Activated naive CD4-positive, alpha-beta T cell treated with anti-CD3 and anti-CD28 coated beads, Interleukin-2, amount 10 ng/mL, durations not matched to agents 7 days and 5 days (primary cell): ENCODE data around the gene IFNGR2.

Source experiments
- CTCF ChIA-PET: fragments of 350-600 bp; sonication (Branson Sonifier 250); formaldehyde crosslinking; loops from one replicate; lab custom pipeline; 2021; ENCODE audit warnings: antibody characterized with exemption; lab: Charles Lee
- DNase-seq: peaks from one replicate; pipeline ENCODE4 v3.0.0-alpha.2; 2020
- H3K27ac Mint-ChIP-seq: one replicate; pipeline ENCODE4 v1.8.0; 2021; ENCODE audit warnings: mild to moderate bottlenecking, moderate library complexity, mixed read lengths
- H3K27me3 Mint-ChIP-seq: one replicate; pipeline ENCODE4 v1.8.0; 2021; ENCODE audit warnings: mild to moderate bottlenecking, mixed read lengths
- H3K36me3 Mint-ChIP-seq: one replicate; pipeline ENCODE4 v1.8.0; 2021; ENCODE audit warnings: mixed read lengths
- H3K4me1 Mint-ChIP-seq: one replicate; pipeline ENCODE4 v1.8.0; 2021; ENCODE audit warnings: mixed read lengths
- H3K4me3 Mint-ChIP-seq: one replicate; pipeline ENCODE4 v1.8.0; 2021; ENCODE audit warnings: mild to moderate bottlenecking, moderate library complexity, mixed read lengths
- H3K9me3 Mint-ChIP-seq: one replicate; pipeline ENCODE4 v1.8.0; 2021; ENCODE audit warnings: mixed read lengths

The IFNGR2 gene

GRCh38 chr21:33424214-33424613, 21.0 kb downstream of the IFNGR2 start:
- Mint-ChIP-seq H3K9me3 (no peaks in the 10 kb centered on the region), H3K4me1 (no peaks in the 10 kb centered on the region), H3K36me3 (peaks cover 32% of the 10 kb centered on the region), H3K27ac (no peak overlapping the region), H3K27me3 (no peaks in the 10 kb centered on the region), H3K4me3 (no peak overlapping the region)
- CTCF ChIA-PET = no interaction called here
- DNase-seq = no peak

GRCh38 chr21:33425825-33426224, 22.6 kb downstream of the IFNGR2 start:
- no peak overlapping the region for H3K4me3 Mint-ChIP-seq
- CTCF ChIA-PET = no interaction called here
- no peak overlapping the region for H3K27ac Mint-ChIP-seq
- H3K36me3 Mint-ChIP-seq = peaks cover 37% of the 10 kb centered on the region
- H3K27me3 Mint-ChIP-seq = no peaks in the 10 kb centered on the region
- H3K4me1 Mint-ChIP-seq = no peaks in the 10 kb centered on the region
- H3K9me3 Mint-ChIP-seq = no peaks in the 10 kb centered on the region
- DNase-seq = no peak

- no peak overlapping the region for H3K27ac Mint-ChIP-seq
- CTCF ChIA-PET = interaction anchor here (0.8 kb wide), 1 partner anchor 233 kb away, joined by 3 read pairs; no protein-coding TSS in a partner anchor
- no peak for DNase-seq
- H3K4me3 Mint-ChIP-seq = no peak overlapping the region
- no peaks in the 10 kb centered on the region for H3K4me1 Mint-ChIP-seq
- no peaks in the 10 kb centered on the region for H3K27me3 Mint-ChIP-seq
- no peaks in the 10 kb centered on the region for H3K9me3 Mint-ChIP-seq
- peaks cover 39% of the 10 kb centered on the region for H3K36me3 Mint-ChIP-seq
Measured at GRCh38 chr21:33427051-33427450, 23.8 kb downstream of the IFNGR2 start.

GRCh38 chr21:33428669-33429068, 25.5 kb downstream of the IFNGR2 start:
- Mint-ChIP-seq H3K9me3 (no peaks in the 10 kb centered on the region), H3K27me3 (no peaks in the 10 kb centered on the region), H3K36me3 (peaks cover 50% of the 10 kb centered on the region), H3K27ac (no peak overlapping the region), H3K4me3 (no peak overlapping the region), H3K4me1 (peaks cover 10% of the 10 kb centered on the region)
- DNase-seq = no peak
- CTCF ChIA-PET = interaction anchor here (1.5 kb wide), 1 partner anchor 16 kb away, joined by 5 read pairs; no protein-coding TSS in a partner anchor

- CTCF ChIA-PET = interaction anchor here (1.1 kb wide), 1 partner anchor 69 kb away, joined by 3 read pairs; no protein-coding TSS in a partner anchor
- H3K4me3 Mint-ChIP-seq = no peak overlapping the region
- no peaks in the 10 kb centered on the region for H3K9me3 Mint-ChIP-seq
- H3K36me3 Mint-ChIP-seq = peaks cover 52% of the 10 kb centered on the region
- no peak overlapping the region for H3K27ac Mint-ChIP-seq
- no peaks in the 10 kb centered on the region for H3K27me3 Mint-ChIP-seq
- DNase-seq = no peak
- peaks cover 29% of the 10 kb centered on the region for H3K4me1 Mint-ChIP-seq
Measured at GRCh38 chr21:33430858-33431257, 27.6 kb downstream of the IFNGR2 start.

GRCh38 chr21:33432496-33432895, 29.3 kb downstream of the IFNGR2 start:
- H3K36me3 Mint-ChIP-seq = peaks cover 53% of the 10 kb centered on the region
- no peaks in the 10 kb centered on the region for H3K27me3 Mint-ChIP-seq
- H3K9me3 Mint-ChIP-seq = no peaks in the 10 kb centered on the region
- H3K27ac Mint-ChIP-seq = no peak overlapping the region
- peaks cover 31% of the 10 kb centered on the region for H3K4me1 Mint-ChIP-seq
- H3K4me3 Mint-ChIP-seq = no peak overlapping the region
- CTCF ChIA-PET = interaction anchor here (0.9 kb wide), 1 partner anchor 492 kb away, joined by 3 read pairs; no protein-coding TSS in a partner anchor
- DNase-seq = no peak

- Mint-ChIP-seq H3K4me3 (no peak overlapping the region), H3K4me1 (peaks cover 31% of the 10 kb centered on the region), H3K27ac (peak overlapping the region; percentile 78), H3K9me3 (no peaks in the 10 kb centered on the region), H3K27me3 (no peaks in the 10 kb centered on the region), H3K36me3 (peaks cover 53% of the 10 kb centered on the region)
- CTCF ChIA-PET = interaction anchor here (0.9 kb wide), 1 partner anchor 493 kb away, joined by 3 read pairs; no protein-coding TSS in a partner anchor
- no peak for DNase-seq
Measured at GRCh38 chr21:33433001-33433400, 29.8 kb downstream of the IFNGR2 start.

- Mint-ChIP-seq H3K27ac (peak overlapping the region; percentile 78), H3K4me3 (no peak overlapping the region), H3K4me1 (peaks cover 31% of the 10 kb centered on the region), H3K9me3 (no peaks in the 10 kb centered on the region), H3K27me3 (no peaks in the 10 kb centered on the region), H3K36me3 (peaks cover 54% of the 10 kb centered on the region)
- DNase-seq = no peak
- CTCF ChIA-PET = interaction anchor here (1.8 to 2.1 kb wide), 3 partner anchors 11 to 72 kb away, joined by 4 to 7 read pairs (median 6); no protein-coding TSS in a partner anchor
Measured at GRCh38 chr21:33433425-33434114, 30.4 kb downstream of the IFNGR2 start.

- H3K27ac Mint-ChIP-seq = peak overlapping the region; percentile 78
- CTCF ChIA-PET = interaction anchor here (0.6 to 2.1 kb wide), 7 partner anchors 10 to 114 kb away, joined by 3 to 7 read pairs (median 4); no protein-coding TSS in a partner anchor
- H3K9me3 Mint-ChIP-seq = no peaks in the 10 kb centered on the region
- peaks cover 50% of the 10 kb centered on the region for H3K36me3 Mint-ChIP-seq
- H3K27me3 Mint-ChIP-seq = no peaks in the 10 kb centered on the region
- DNase-seq = peak; percentile 44
- peak overlapping the region; percentile 3 for H3K4me3 Mint-ChIP-seq
- H3K4me1 Mint-ChIP-seq = peaks cover 31% of the 10 kb centered on the region
Measured at GRCh38 chr21:33434770-33435360, 31.7 kb downstream of the IFNGR2 start.

GRCh38 chr21:33437140-33437539, 33.9 kb downstream of the IFNGR2 start:
- DNase-seq = no peak
- Mint-ChIP-seq H3K36me3 (peaks cover 34% of the 10 kb centered on the region), H3K4me3 (no peak overlapping the region), H3K4me1 (peaks cover 35% of the 10 kb centered on the region), H3K27me3 (no peaks in the 10 kb centered on the region), H3K9me3 (no peaks in the 10 kb centered on the region), H3K27ac (no peak overlapping the region)
- CTCF ChIA-PET = interaction anchor here (1.6 to 1.7 kb wide), 2 partner anchors 237 to 240 kb away, joined by 5 to 6 read pairs; no protein-coding TSS in a partner anchor

GRCh38 chr21:33441489-33442477, 38.6 kb downstream of the IFNGR2 start:
- no peak overlapping the region for H3K27ac Mint-ChIP-seq
- CTCF ChIA-PET = interaction anchor here (0.7 to 2.9 kb wide), 4 partner anchors 238 to 245 kb away, joined by 3 to 9 read pairs (median 4); no protein-coding TSS in a partner anchor
- peaks cover 8% of the 10 kb centered on the region for H3K4me1 Mint-ChIP-seq
- H3K9me3 Mint-ChIP-seq = no peaks in the 10 kb centered on the region
- H3K27me3 Mint-ChIP-seq = no peaks in the 10 kb centered on the region
- H3K4me3 Mint-ChIP-seq = no peak overlapping the region
- DNase-seq = no peak
- H3K36me3 Mint-ChIP-seq = peaks cover 15% of the 10 kb centered on the region

GRCh38 chr21:33443194-33443593, 40.0 kb downstream of the IFNGR2 start:
- H3K9me3 Mint-ChIP-seq = no peaks in the 10 kb centered on the region
- no peaks in the 10 kb centered on the region for H3K27me3 Mint-ChIP-seq
- H3K27ac Mint-ChIP-seq = no peak overlapping the region
- DNase-seq = no peak
- CTCF ChIA-PET = interaction anchor here (2.9 kb wide), 1 partner anchor 246 kb away, joined by 9 read pairs; no protein-coding TSS in a partner anchor
- peaks cover 10% of the 10 kb centered on the region for H3K36me3 Mint-ChIP-seq
- no peak overlapping the region for H3K4me3 Mint-ChIP-seq
- peaks cover 8% of the 10 kb centered on the region for H3K4me1 Mint-ChIP-seq

GRCh38 chr21:33444499-33444898, 41.3 kb downstream of the IFNGR2 start:
- Mint-ChIP-seq H3K4me3 (no peak overlapping the region), H3K36me3 (peaks cover 8% of the 10 kb centered on the region), H3K9me3 (no peaks in the 10 kb centered on the region), H3K4me1 (peaks cover 8% of the 10 kb centered on the region), H3K27me3 (no peaks in the 10 kb centered on the region), H3K27ac (no peak overlapping the region)
- CTCF ChIA-PET = interaction anchor here (0.6 to 2.9 kb wide), 25 partner anchors 10 to 504 kb away, joined by 3 to 35 read pairs (median 5); partner anchors contain the start of gene IFNAR1
- no peak for DNase-seq
